Activated CD4-positive, alpha-beta T cell treated with anti-CD3 and anti-CD28 coated beads, Interleukin-2, amount 50 U/mL, for 4 hours (primary cell): ENCODE measurements around the gene EML1.

Experiments
- DNase-seq, 2 experiments: peaks; one replicate each; pipeline ENCODE4 v3.0.0-alpha.2; 2020

Gene EML1

DNA sequence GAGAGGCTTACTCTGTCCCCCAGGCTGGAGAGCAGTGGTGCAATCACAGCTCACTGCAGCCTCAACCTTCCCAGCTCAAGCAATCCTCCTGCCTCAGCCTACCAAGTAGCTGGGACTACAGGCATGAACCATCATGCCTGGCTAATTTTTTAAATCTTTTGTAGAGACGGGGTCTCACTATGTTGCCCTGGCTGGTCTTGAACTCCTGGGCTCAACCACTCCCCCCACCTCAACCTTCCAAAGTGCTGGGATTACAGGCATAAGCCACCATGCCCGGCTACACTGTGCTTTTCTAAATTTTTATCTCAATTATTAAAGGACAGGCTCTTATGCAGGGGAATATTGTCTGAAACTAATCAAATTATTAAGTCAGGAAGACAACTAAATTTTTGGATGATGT lies 44.6 kb downstream of the EML1 start:
- no peak for DNase-seq

DNA sequence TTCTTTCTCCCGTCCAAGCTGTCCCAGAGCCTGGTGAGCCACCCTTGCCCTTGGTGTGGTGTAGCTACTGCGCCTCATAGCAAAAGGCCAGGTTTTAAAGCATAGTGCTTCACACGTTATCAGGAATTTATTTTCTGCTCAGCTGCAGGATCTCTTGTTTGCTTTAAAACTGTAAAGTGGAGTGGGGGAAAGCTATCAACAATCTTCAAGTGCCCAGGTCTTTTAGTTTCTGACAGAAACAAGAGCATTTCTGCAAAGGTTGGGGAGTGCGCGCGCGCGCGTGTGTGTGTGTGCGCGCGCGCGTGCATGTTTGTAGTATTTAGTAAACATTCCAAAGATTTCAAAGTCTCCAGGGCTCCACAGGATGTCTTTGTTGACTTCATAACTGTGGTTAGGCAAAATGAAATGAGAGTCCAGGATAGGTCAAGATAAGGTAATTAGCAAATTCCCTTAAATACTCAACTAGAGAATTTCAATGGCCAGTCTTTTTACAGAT lies 45.5 kb downstream of the EML1 start:
- no peak for DNase-seq

DNA sequence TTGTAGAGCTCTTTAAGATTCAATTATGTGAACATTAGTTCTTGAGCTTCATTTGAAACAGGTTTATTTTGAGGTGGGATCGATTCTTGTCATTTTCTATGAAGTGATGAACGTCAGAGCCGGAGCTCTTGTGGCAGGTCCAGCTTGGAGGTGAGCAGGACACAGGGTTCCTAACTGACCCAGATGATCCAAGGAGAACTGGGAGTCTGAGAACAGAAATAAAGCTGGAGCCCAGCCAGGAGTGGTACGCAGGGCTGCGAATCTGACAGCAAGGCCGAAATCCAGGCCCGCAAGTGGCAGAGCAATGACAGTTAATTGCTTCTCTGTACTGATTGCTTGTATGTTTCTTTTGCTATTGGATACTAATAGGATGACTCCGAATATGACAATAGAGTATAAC lies 46.5 kb downstream of the EML1 start:
- no peak for DNase-seq

DNA sequence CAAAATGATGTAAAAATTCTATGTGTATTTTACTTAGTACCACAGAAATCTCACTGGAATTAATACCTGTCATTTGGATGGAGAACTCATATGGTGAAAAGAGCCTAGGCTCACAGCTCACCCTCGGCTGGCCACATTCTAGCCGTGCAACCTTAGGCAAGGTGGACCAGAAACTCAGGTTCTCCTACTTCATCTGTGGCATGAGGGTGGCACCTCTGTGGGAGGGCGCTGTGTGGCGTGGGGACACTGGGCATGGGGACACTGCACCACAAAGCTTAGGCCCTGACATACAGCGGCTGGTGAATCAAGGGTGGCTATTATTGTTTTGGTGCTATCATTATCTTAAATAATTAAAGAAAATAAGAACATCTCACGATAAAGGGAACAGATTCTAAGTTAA lies 47.1 kb downstream of the EML1 start:
- no peak for DNase-seq

DNA sequence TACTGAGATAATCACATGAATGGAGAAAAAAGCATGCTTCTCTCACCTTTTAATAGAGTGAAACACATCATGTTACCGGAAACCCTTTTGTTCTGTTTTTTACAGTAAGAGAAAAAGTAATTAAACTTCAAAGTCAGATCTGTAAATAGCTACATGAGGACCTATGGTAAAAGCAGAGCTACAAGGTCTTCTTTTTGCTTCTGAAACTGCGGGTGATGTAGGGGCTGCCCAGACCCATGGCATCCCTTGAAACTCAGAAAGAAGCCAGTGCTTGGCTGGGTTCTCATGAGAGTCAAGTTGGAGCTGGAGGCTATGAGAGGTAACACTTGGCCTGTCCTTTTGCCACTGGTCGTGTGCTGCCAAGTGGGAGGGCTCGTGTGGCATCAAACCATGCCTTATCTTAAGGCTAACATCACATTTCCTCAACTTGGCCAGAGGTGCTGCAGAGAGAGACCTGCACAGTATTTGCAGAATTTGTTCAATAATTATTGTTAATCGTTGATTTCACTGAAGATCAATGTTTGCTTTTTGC lies 47.6 kb downstream of the EML1 start:
- no peak for DNase-seq

DNA sequence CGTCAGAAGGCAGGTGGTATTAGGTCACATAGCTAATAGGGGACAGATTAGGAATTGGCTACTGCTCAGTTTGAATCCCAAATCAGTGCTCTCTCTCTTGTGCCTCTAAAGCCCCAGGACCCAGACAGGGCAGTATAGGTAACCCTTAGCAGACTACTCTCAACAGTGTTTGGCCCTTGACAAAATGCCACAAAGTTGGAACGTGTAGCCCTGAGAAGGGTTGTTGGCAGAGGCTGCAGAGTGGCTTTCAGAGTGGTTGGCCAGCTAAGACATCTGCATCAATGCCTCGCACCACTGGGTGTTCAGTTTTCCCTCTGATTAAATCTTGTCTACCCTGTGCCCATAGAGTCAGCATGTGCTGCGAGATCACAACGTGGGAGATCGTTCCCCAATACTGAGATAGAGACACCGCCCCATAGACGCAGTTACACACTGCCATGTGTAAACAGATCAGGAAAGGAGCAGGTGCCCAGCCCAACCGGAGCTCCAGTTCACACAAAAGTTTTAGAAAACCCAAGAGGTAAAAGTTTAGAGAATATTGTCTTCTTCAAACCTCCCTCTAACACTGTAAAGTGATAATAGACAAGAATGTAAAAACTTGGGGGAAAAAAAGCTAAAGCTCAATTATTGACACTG lies 48.3 kb downstream of the EML1 start:
- DNase-seq, result no peak

DNA sequence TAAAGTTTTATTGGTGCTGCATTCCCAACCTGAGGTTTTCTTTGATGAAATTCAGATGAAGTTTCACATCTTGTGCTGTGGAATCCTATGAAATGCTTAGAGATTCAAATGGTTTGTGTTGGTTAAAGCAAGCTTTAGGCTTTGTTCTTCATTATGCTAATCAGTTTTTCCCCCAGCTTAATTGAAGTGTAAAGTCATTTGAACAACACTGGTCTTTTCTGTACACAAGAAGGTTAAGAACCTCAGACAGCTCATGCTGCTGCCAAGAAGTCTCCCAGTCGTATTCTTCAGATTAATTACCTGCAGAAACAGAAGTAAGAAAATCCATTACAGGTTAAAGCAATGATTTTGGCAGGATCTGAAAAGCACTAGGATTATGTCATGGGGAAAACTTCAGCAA lies 48.9 kb downstream of the EML1 start:
- no peak for DNase-seq

DNA sequence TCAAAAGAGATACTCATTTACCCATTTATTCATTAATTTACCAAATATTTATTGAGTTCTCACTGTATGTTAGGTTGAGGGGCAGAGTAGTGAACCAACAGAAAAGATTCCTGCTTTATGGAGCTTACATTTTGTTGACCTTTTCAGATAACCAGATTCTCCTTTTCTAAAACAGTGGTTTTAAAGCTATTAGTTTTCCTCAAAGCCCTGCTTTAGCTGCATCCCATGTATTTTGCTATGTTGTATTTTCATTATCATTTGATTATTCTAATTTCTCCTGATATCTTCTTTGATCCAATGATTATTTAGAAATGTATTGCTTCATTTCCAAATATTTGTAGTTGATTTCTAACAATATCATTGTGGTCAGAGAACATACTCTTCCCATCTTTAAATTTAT lies 53.6 kb downstream of the EML1 start:
- DNase-seq, result no peak

DNA sequence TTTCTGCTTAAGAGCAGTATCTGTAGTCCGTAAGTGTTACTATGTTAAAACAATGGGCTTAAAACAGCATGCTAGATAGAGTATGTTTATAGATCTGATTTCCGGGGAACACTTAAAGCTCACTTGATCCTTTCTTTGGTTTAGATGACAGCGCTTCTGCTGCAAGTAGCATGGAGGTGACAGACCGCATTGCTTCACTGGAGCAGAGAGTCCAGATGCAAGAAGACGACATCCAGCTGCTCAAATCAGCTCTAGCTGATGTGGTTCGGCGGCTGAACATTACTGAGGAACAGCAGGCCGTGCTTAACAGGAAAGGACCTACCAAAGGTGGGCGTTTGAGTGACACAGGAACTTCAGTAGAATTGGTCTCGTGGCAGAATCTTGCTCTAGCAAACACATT lies 57.5 kb downstream of the EML1 start:
- no peak for DNase-seq

DNA sequence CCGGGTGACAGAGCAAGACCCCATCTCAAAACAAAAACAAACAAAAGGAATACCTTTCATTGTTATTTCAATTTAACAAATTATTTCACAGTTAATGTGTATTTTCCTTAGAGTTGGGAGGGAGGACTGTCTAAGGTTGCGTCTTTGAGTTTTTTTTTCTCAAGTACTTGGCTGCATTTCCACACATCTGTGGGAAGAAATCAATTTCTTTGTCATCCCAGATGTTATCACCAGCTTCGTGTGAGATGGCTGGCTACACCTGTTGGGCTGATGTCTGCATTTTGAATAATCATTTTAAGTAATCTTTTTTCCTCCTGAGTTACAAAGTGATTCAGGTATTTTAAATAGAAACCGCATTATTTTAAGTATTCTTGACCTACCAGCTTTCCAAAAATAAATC lies 59.4 kb downstream of the EML1 start:
- DNase-seq, result no peak

DNA sequence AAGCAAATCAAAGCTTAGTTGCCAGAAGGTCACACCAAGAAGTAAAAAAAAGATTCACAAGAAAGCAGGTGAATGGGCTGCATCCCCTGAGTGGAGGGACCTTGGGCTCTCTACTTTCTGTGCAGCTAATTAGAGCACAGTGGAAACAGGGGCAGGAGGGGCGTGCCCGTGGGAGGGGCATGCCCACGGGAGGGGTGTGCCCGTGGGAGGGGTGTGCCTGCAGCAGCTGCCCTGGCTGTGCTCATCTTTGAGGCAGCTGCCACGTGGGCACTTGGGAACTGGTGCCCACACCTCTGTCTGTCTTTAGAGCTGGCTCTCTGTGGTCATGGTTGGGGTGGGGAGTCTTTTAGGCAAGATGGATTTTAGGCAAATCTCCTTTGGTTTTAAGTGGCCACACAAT lies 60.0 kb downstream of the EML1 start:
- DNase-seq, result peak in 1 of 2 experiments; percentile 6

DNA sequence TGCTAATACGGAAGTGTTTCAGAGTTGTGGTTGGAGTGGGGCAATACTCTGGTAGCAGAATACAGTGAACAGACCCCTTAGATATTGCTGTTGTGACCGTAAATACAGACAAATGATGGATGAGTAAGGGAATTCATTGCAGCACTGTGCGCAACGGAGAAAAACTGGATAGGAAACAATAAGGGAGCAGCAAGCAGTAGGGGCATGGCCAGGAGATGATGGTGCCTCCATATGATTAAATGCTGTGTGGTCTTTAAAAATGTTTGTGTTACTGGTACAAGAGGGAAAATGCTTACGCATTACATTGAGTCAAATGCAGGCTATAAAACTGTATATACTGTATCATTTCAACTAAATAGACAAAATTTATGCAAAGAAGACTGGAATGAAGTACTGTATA lies 61.6 kb downstream of the EML1 start:
- DNase-seq, result no peak

DNA sequence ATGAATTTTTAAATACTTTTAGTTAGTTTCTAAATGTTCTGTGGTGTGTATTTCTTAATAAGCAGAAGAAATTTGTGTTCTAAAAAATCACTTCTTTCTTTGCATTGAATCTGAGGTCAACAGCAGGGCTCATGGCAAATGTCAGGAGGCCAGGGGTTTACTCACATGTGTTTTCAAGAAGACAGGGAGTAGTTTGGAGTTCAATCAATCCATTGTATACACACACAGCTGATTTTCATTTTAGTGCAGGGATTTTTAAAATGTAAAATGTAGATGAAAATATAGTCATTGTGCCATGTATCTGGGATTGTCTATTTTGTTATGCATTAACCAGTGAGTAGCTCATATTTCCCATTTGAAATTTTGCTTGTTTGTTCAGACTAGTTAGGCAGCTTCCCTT lies 62.1 kb downstream of the EML1 start:
- DNase-seq, result no peak

DNA sequence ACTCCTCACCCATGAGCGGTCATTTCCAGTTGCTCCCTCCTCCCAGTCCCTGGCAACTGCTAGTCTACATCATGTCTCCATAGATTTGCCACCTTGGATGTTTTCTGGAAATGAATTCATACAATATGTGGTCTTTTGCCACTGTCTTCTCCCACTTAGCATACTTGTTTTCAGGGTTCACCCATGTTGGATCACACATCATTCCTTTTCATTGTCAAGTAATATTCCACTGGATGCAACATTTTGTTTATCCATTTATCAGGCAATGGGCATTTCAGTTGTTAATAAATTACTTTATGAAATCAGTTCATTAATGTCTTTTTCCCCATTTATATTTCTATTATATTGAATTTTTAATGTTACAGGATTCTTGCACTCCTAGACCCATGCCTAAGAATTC lies 64.3 kb downstream of the EML1 start:
- no peak for DNase-seq

DNA sequence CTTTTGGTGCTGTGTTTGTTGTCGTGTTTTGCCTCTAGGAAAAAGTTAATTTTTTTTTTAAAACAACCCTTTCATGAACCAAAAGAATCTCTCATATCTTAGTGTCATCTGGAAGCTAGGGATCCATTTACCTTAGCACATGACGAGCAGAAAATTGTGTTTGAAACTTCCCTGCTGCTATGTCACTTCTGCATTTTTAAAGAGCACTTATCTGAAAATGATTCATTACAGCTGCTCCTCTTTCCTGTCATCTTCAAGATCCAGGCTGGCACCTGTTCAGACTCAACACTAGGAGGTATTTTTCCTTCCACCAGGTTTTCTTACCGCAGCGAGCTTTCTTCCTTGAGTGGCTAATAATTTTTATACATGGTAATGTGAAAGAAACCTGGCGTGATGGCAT lies 67.0 kb downstream of the EML1 start:
- DNase-seq, result no peak

DNA sequence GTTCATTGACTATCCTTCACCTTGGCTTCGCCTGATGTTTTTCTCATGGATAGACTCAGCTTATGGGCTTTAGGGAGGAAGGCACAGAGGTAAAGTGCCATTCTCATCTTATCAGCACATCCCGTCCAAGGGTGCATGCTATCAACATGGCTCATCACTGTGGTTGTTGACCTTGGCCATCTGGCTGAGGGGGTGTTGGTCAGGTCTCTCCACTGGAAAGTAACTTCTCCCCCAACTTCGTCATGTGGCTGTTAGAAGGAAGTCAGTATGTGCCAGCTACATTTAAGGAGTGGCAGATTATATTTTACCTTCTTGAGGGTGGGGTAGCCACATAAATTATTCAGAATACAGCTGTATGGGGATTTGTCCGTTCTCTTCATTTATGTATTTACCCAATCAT lies 68.9 kb downstream of the EML1 start:
- no peak for DNase-seq

DNA sequence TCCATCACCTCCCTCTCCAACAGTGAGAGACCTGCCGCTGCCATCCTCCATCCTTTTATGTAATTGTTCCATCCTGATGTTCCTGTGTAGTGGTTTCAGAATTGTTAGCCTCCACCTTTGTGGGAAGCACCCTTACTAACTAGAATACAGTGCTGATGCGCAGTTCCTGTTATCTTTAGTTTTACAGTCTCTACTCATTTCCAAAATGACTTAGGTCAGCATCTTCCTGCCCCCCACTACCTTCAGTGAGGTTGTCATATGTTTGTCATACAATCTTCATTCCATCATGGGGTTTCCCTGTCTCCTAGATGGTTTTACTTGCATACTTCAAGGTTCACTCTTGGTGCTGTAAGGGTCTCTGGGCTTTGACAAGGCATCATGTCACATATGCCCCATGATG lies 69.8 kb downstream of the EML1 start:
- no peak for DNase-seq

DNA sequence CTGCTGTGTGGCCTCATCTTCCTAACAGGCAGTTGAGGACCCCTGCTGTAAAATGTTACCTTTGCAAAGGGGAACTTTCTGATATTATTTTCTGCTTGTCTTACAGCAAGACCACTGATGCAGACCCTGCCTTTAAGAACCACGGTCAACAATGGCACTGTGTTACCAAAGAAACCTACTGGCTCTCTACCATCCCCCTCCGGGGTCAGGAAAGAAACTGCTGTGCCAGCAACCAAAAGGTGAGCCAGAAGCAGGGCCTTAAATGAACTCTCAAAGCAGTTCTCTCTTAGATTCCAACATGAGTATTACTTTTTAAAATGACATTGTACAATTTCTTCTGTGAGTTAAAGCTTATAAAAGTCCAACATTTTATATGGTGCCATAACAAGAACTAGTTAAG lies 72.2 kb downstream of the EML1 start:
- DNase-seq, result no peak

DNA sequence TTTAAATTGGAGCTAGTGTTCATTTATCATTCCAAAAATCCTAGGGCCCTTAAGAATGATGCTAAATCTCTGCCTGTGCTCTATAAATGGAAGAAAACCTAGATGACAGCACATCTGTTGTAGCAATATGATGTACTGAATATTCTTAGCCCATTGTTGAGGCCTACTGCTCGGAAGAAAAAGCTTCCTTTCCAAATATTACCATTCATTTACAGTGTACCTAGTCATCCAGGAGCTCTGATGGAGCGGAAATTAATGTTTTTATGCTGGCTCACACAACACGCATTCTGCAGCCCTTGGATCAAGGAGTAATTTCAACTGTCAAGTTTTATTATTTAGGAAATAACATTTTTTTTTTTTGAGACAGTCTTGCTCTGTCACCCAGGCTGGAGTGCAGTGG lies 77.4 kb downstream of the EML1 start:
- DNase-seq, result no peak

DNA sequence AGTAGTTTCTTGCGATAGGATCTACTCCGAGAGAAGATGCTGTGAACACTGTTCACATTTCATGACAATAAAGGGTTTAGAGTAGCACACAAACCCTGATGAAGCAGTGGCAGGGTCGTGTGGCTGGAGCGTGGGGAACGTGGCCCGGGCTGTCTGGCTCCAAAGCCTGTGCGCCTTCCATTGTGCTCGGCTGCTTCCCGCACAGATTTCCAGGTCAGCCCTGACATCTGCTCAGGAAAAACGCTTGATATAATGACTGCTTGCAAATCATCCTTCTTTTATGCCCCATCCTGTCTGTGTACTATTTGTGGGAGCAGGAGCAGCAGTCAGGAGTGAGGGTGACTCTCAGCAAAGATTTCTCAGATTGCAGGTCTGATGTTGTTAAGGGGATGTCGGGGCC lies 78.6 kb downstream of the EML1 start:
- DNase-seq, result no peak

DNA sequence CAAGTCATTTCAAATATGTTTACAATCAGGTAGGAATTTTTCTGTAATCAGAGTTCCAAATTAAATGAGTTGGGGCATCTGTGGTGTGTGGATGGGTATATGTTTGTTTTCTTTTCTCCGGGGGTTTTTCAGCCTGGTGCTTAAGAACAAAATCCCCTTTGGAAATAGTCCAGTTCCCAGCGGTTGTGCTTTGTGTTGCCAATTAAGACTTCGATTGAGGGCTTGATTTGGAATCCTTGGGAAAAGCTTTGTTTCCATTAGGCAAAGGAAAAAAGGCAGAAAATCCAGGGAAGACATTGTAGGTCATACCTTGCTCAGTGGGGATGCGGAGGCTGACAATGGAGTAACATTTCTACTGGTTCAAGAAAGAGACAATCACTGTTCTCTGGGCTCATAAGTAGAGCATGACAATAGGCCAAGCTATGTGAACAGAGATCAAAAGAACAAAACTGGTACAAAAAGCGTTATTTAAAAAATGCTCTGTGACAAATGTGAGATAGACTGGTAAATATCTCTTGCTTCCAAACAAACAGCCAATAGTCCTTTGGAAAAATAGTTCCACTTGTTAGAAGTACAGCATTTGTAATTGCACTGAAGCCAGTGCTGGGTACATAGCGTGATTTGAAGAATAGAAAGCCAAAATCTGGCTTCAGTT lies 79.7 kb downstream of the EML1 start:
- DNase-seq, result no peak

DNA sequence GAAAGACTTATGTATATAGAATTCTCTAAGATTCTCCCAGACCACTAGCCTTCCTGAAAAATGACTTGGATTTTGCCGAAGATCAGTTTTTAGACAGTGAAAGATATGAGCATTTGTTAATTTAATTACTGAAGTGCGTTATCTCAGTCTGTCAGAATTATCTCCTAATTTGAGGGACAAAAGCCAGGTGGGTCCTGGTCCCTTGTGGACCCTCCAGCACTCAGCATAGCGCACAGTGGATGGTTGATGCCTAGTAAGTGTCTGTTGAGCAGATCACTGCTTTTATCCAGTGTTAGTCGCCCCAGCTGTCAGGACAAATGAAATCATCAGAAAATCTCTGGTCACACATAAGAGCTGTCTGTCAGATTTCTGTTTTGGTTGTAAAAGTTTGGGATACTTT lies 80.4 kb downstream of the EML1 start:
- no peak for DNase-seq

DNA sequence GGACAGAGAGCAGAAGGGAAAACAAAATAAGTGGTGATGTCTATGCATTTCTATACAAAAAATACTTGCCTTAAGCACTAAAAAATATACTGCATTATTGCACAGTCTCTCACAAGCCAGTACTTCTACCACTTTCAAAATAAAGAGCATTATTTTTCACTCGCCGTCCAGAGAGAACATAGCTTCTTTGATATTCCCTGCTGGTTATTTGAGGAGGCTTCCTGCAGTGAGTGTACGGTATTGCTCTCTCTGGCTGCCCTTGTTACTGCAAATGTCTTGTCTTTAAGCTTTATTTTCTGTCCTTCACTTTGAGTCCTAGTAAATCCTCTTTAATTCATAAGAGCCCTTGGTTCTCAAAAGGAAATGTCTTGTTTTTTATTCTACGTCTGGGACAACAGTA lies 81.1 kb downstream of the EML1 start:
- no peak for DNase-seq

DNA sequence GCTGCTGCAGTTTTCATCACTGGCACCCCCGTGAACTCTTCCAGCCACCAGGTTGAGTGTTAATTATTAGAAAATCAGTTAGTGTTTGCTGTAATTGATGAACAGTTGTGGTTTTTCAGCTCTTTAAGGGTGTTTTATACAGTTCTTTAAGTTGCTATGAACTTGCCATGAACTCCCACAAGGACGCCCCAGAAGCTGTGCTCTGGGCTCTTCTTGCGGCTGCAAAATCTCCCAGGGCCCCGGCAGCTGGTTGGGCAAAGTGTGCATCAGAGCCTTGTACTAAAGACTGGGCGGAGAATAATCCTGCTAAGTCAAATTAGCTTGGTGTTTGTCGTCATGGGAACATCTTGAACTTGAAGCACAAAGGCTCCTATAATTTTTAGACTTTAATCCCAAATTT lies 82.2 kb downstream of the EML1 start:
- no peak for DNase-seq

DNA sequence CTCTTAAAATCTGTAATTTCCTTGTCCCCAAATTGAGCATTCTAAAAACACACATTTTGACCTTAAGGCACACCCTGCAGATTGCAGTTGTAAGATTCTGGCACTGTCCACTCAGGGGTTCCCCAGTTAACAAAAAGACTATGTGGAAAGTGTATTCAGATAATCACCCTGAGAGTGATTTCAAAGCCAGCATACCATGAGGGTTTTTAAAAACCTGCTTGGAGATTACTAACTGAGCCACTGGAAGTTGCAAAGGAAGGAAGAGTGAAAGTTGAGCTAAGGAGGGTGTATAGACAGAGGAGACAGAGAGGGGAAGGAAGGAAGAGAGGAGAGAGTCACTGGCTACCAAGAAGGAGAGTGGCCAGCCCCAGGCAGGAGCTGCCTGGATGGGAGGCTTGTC lies 82.6 kb downstream of the EML1 start:
- DNase-seq, result no peak
